RPMI8226 (cell line): ENCODE measurements around the gene SIDT2.

ENCODE experiments used
- DNase-seq: peaks from one replicate; pipeline ENCODE4 v3.0.0-alpha.2; 2015

SIDT2 gene

GRCh38 chr11:117223741-117224689, 45.5 kb downstream of the SIDT2 start:
- no peak for DNase-seq

GRCh38 chr11:117225553-117226170, 47.1 kb downstream of the SIDT2 start:
- DNase-seq: no peak

GRCh38 chr11:117226388-117227385, 48.1 kb downstream of the SIDT2 start:
- peak; percentile 75 for DNase-seq

DNA sequence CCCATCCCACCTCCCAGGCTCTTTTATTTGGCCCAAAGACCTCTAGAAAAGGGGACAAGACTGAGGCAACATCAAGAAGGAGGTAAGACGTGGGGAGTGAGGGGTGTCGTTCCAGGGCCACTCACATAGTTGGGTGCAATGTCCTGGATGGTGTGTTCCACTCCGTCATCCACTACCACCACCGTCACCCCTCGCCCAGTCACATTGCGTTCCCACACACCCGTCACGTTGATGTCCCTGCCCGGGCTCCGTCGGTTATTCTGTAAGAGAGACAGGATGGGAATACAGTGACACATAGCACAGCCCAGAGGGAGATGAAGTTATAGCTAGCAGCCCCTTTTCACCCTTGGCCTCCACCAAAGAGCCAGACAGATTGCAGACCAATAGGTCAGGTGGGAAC, 49.5 kb downstream of the SIDT2 start:
- DNase-seq: no peak

- no peak for DNase-seq
Measured at GRCh38 chr11:117229411-117229810, 50.9 kb downstream of the SIDT2 start.

DNA sequence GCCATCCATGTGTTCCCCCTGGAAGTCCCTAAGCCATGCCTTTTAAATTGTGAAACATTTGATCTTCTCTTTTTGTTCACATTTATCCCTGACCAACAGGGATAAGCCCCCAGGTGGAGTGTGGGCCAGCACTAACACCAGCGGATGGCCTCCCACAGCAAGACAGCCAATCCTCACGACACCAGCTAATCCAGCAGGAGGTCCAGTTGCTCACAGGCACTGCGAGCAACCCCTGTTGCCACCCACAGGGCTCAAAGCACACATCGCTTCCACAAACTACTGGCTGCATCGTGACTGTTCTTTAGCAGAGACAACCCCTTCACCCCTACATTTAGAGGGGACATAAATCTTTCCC, 51.4 kb downstream of the SIDT2 start:
- no peak for DNase-seq

- no peak for DNase-seq
Measured at GRCh38 chr11:117230286-117230961, 51.9 kb downstream of the SIDT2 start.

DNA sequence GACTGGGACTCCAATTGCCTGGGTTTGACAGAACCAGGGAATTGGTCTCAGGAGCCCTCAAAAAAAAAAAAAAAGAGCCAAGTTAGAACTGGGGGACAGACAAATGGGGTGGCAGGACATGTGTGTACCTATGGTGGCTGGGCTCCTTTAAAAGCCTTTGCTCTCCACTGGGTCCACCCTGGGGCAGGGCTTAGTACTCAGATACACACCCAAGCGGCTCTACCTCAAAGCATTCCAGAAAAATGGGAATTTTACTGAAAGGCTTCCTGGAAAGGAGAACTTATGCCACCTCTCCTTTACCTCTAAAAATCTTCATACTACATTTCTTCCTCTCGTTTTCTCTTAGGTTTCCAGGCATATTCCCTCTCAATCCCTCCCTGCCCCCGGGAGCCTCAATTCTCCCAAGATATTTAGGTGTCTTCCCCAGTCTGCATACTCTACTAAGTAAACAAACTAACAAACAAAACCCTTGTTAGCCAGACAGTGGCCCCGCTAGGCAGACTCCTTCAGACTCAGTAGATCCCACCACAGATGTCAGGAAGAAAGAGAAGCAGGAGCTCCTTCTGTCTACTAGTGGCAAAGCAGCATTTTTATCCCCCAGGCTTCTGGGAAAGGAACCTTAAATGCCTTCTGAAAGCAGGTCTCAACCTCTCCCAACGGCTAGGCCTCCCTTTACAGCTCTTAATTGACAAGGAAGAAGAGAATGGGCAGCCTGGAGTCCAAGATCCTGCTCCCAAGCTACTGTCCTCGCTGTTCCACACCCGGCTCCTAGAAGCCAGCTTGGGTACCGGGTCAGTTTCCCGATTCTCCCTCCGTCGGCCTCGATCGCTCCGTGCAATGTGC, 52.7 kb downstream of the SIDT2 start:
- DNase-seq: no peak

DNA sequence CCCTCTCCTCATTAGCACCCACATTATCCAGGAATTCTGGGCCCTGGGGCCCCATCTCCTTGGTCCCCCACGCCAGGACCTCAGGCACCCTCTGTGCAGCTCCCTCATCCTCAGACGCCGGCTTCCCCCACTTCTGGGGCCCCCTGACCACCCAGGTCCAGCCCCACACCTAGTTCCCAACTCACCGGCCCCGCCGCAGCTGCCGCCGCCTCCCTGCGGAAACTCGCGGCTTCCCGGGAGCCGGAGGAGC, 53.2 kb downstream of the SIDT2 start, which contains the start of gene PCSK7:
Gene PCSK7, minus strand, starts transcription at position 232 of the 250 bp plus-strand sequence. CDS start 2,229 bp downstream, outside the sequence.
- peak; percentile 78 for DNase-seq

DNA sequence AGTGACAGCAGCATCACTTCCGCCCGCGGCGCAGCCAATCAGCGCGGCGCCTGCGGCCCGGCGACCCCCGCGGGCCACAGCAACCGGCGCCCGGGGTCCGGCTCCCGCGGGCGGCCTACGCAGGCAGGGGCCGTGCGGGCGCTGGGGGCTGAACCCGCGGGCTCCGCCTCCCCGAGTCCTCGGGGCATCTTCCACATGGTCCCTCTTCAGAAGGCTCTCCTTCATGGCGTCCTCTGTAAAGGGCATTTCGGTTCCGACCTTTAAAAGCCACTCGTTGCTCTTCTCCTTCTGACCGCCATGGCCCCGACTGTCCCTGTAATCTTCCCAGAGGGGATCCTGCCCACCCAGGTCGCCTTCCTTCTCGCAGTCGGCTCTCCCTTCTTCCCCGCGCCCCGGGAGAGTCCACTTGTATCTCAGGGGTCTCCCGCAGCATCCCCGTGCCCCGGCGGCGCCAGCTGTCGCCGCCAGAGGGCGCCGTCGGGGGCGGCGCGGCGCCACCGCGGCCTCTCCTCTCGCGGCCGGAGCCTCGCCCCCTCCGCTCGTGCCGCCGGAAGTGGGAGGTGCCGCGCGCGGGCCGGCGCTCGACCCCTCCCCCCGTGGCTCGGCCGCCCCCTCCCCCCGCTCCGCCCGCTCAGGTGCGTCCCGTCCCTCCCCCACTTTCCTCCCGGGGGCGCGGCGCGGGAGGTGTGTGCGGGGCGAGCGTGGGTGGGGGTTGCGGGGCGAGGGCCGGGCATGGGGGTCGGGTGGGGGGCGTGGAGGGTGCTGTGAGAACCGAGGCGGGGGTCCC, 53.7 kb downstream of the SIDT2 start, which contains the start of gene RNF214:
Gene RNF214, plus strand, starts transcription at position 580 of the 787 bp plus-strand sequence. CDS start 1,602 bp downstream, outside the sequence.
- peak; percentile 93 for DNase-seq

DNA sequence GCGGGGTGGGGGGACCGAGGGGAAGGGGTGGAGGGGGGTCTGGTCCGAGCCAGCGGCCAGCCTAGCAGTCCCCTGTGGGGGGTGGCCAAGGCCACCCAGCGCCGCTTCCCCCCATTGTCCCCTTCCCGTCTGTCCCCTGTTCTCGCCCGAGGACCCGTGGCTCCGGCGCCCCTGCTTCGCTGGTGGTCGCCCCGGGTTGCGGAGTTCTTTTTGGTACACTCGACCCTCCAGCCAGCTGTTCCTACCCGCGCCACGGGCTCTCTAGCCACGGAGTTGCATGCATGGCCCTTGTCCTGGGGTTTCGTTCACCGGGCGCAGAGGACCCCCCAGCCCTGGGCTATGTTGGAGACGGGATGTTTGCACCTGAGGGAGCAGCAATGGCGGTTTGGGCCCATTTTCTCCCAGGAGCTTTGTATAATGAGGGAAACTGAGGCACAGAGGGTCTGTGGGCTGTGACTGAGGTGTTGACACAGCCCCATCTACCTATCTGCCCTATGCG, 54.4 kb downstream of the SIDT2 start:
- peak; percentile 31 for DNase-seq

DNA sequence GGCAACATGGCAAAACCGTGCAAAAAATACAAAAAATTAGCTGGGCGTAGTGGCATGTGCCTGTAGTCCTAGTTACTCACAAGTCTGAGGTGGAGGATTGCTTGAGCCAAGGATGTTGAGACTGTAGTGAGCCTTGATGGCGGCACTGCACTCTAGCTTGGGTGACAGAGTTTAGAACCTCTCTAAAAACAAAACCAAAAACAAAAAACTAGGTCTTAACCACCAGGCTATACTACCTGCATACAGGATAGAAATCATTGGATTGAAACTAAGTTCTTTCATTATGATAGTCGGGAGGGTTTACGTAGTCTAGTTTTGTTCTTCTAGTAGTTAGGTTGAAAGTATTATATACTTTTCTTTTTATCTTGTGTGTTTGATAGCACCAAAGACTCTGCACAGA, 59.7 kb downstream of the SIDT2 start:
- no peak for DNase-seq

DNA sequence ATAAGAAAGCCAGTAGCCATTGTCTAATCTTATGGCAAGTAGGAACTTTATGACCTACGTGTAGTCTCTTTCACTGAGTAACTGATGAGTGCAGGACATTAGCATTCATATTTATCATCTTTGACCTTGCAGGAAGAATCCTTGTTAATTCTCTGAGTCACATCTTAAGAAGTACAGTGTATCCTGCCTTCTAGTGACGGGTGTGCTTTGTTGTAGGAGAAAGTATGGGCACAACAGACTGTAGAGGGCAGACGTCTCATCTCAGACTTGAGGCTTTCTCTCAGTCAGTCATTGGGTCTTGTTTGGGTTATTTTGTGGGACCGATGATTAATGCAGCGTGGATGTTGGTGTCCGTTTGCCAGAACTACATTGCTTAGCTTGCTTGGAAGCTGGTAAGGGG, 60.8 kb downstream of the SIDT2 start:
- DNase-seq: no peak
